ENCODE data around the gene CGAS.

DNA sequence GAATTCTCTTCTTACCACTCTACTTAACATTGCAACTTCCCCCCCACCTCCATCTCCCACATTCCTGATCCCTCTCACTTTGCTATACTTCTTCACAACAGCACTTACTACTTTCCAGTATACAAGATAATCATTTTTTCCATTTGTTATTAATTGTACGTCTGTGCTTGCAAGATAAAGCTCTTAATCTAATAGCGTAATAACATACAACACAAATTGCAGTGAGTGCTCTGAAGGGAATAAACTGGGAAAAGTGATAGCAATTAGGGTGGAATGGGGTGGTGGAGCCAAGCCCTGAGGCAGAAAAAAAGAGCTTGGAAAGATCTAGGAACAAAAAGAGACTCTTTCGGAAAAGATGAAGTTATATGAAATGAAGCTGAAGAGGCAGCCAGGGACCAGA, 8.5 kb downstream of the CGAS start:
- TF ChIP-seq, protein P1, sequence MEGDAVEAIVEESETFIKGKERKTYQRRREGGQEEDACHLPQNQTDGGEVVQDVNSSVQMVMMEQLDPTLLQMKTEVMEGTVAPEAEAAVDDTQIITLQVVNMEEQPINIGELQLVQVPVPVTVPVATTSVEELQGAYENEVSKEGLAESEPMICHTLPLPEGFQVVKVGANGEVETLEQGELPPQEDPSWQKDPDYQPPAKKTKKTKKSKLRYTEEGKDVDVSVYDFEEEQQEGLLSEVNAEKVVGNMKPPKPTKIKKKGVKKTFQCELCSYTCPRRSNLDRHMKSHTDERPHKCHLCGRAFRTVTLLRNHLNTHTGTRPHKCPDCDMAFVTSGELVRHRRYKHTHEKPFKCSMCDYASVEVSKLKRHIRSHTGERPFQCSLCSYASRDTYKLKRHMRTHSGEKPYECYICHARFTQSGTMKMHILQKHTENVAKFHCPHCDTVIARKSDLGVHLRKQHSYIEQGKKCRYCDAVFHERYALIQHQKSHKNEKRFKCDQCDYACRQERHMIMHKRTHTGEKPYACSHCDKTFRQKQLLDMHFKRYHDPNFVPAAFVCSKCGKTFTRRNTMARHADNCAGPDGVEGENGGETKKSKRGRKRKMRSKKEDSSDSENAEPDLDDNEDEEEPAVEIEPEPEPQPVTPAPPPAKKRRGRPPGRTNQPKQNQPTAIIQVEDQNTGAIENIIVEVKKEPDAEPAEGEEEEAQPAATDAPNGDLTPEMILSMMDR (IDR thresholded peaks at IDR 0.05; ENCODE audit: low read depth, low read length, poor library complexity, severe bottlenecking) = no peak
- TF ChIP-seq EZH2phosphoT487 (IDR thresholded peaks at IDR 0.05; ENCODE audit: borderline replicate concordance, low read length) = no peak

Data from DOHH2 (cell line).